ENCODE results near the gene APCDD1L. TPM values are rescaled to one million over a fixed set of nuclear protein-coding genes. Genes with fewer than 3 reads are reported as not detected.

Gene APCDD1L
- total and polyA plus RNA-seq, 4 donors: 0.02 to 0.74 (median 0.31) TPM

- no peak overlapping the region for H3K27ac ChIP-seq (ENCODE audit: low read depth in 1 of 2, low read length in 1 of 2)
- H3K27me3 ChIP-seq (ENCODE audit: control insufficient read depth in 3 of 3, insufficient read depth in 3 of 3, low read length in 2 of 3): no peaks in the 10 kb centered on the region
- ATAC-seq (ENCODE audit: insufficient read depth, low FRiP score): no peak
- no peak overlapping the region for H3K9ac ChIP-seq (ENCODE audit: insufficient read depth in 1 of 2, low read length in 2 of 2)
- H3K9me3 ChIP-seq (ENCODE audit: control insufficient read depth in 4 of 4, insufficient read depth in 3 of 4, low read length in 3 of 4): peaks cover 0 to 21% (median 9%) of the 10 kb centered on the region in 4 donors
- TF ChIP-seq, protein P1, sequence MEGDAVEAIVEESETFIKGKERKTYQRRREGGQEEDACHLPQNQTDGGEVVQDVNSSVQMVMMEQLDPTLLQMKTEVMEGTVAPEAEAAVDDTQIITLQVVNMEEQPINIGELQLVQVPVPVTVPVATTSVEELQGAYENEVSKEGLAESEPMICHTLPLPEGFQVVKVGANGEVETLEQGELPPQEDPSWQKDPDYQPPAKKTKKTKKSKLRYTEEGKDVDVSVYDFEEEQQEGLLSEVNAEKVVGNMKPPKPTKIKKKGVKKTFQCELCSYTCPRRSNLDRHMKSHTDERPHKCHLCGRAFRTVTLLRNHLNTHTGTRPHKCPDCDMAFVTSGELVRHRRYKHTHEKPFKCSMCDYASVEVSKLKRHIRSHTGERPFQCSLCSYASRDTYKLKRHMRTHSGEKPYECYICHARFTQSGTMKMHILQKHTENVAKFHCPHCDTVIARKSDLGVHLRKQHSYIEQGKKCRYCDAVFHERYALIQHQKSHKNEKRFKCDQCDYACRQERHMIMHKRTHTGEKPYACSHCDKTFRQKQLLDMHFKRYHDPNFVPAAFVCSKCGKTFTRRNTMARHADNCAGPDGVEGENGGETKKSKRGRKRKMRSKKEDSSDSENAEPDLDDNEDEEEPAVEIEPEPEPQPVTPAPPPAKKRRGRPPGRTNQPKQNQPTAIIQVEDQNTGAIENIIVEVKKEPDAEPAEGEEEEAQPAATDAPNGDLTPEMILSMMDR (IDR thresholded peaks at IDR 0.05; ENCODE audit: control extremely low read depth, extremely low read depth): no peak
- H3K4me3 ChIP-seq: no peak overlapping the region
- H3K36me3 ChIP-seq (ENCODE audit: control insufficient read depth in 4 of 4, insufficient read depth in 4 of 4, low read length in 4 of 4): no peaks in the 10 kb centered on the region
- no peaks in the 10 kb centered on the region for H3K4me1 ChIP-seq (ENCODE audit: control insufficient read depth in 5 of 5, insufficient read depth in 5 of 5, low read length in 5 of 5)
- DNase-seq: no peak
Measured at GRCh38 chr20:58531063-58531462, 15.9 kb upstream of the APCDD1L start.

GRCh38 chr20:58528412-58528811 lies 13.2 kb upstream of the APCDD1L start:
- Histone ChIP-seq H3K4me3 (no peak overlapping the region), H3K36me3 (ENCODE audit: control insufficient read depth in 4 of 4, insufficient read depth in 4 of 4, low read length in 4 of 4) (no peaks in the 10 kb centered on the region), H3K27ac (ENCODE audit: low read depth in 1 of 2, low read length in 1 of 2) (no peak overlapping the region), H3K9ac (ENCODE audit: insufficient read depth in 1 of 2, low read length in 2 of 2) (no peak overlapping the region), H3K4me1 (ENCODE audit: control insufficient read depth in 5 of 5, insufficient read depth in 5 of 5, low read length in 5 of 5) (peaks cover 0 to 5% (median 0%) of the 10 kb centered on the region in 5 donors), H3K27me3 (ENCODE audit: control insufficient read depth in 3 of 3, insufficient read depth in 3 of 3, low read length in 2 of 3) (no peaks in the 10 kb centered on the region), H3K9me3 (ENCODE audit: control insufficient read depth in 4 of 4, insufficient read depth in 3 of 4, low read length in 3 of 4) (peaks cover 0 to 23% (median 13%) of the 10 kb centered on the region in 4 donors)
- ATAC-seq (ENCODE audit: insufficient read depth, low FRiP score) (no peak), DNase-seq (no peak)
- 89 to 96% methylated on average over 1 of the region's 1 CpG for WGBS, 2 donors
- TF ChIP-seq, protein P1 (IDR thresholded peaks at IDR 0.05; ENCODE audit: control extremely low read depth, extremely low read depth): no peak

GRCh38 chr20:58526411-58526810 lies 11.2 kb upstream of the APCDD1L start:
- H3K27me3 ChIP-seq (ENCODE audit: control insufficient read depth in 3 of 3, insufficient read depth in 3 of 3, low read length in 2 of 3): no peaks in the 10 kb centered on the region
- ATAC-seq (ENCODE audit: insufficient read depth, low FRiP score) (no peak), DNase-seq (no peak)
- H3K4me3 ChIP-seq: no peak overlapping the region
- no peak overlapping the region for H3K9ac ChIP-seq (ENCODE audit: insufficient read depth in 1 of 2, low read length in 2 of 2)
- H3K9me3 ChIP-seq (ENCODE audit: control insufficient read depth in 4 of 4, insufficient read depth in 3 of 4, low read length in 3 of 4): peaks cover 0 to 14% (median 6%) of the 10 kb centered on the region in 4 donors
- WGBS, 2 donors: 96 to 98% methylated on average over 3 of the region's 3 CpGs
- TF ChIP-seq, protein P1 (IDR thresholded peaks at IDR 0.05; ENCODE audit: control extremely low read depth, extremely low read depth): no peak
- H3K36me3 ChIP-seq (ENCODE audit: control insufficient read depth in 4 of 4, insufficient read depth in 4 of 4, low read length in 4 of 4): no peaks in the 10 kb centered on the region
- H3K27ac ChIP-seq (ENCODE audit: low read depth in 1 of 2, low read length in 1 of 2): no peak overlapping the region
- H3K4me1 ChIP-seq (ENCODE audit: control insufficient read depth in 5 of 5, insufficient read depth in 5 of 5, low read length in 5 of 5): peaks cover 0 to 15% (median 0%) of the 10 kb centered on the region in 5 donors

DNA sequence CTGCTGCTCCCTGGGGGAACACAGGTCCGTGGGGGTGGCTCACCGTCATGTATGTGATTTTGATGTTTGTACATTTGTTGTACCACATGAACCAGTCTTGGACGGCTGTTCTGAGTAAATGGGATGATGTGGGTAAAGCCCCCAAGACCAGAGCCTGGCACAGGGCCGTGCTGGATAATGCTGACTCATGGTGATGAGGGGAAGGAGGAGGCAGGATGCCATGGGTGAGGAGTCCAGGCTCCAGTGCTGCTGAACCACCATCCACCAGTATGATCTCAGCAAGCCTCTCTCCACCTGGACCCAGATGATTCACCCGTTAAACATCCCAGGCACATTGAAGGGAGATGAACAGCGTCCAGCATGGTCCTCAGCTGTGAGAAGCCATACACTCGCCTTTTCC lies 9.6 kb upstream of the APCDD1L start:
- no peaks in the 10 kb centered on the region for H3K36me3 ChIP-seq (ENCODE audit: control insufficient read depth in 4 of 4, insufficient read depth in 4 of 4, low read length in 4 of 4)
- H3K9ac ChIP-seq (ENCODE audit: insufficient read depth in 1 of 2, low read length in 2 of 2): no peak overlapping the region
- ATAC-seq (ENCODE audit: insufficient read depth, low FRiP score): no peak
- no peaks in the 10 kb centered on the region for H3K27me3 ChIP-seq (ENCODE audit: control insufficient read depth in 3 of 3, insufficient read depth in 3 of 3, low read length in 2 of 3)
- no peak overlapping the region for H3K4me3 ChIP-seq
- DNase-seq: no peak
- TF ChIP-seq, protein P1 (IDR thresholded peaks at IDR 0.05; ENCODE audit: control extremely low read depth, extremely low read depth): no peak
- 77 to 78% methylated on average over 7 of the region's 7 CpGs for WGBS, 2 donors
- peaks cover 0 to 10% (median 4%) of the 10 kb centered on the region in 4 donors for H3K9me3 ChIP-seq (ENCODE audit: control insufficient read depth in 4 of 4, insufficient read depth in 3 of 4, low read length in 3 of 4)
- peaks cover 0 to 15% (median 0%) of the 10 kb centered on the region in 5 donors for H3K4me1 ChIP-seq (ENCODE audit: control insufficient read depth in 5 of 5, insufficient read depth in 5 of 5, low read length in 5 of 5)
- H3K27ac ChIP-seq (ENCODE audit: low read depth in 1 of 2, low read length in 1 of 2): no peak overlapping the region

Data from lung (tissue), 12 donors.